ENCODE measurements around the gene SLC41A1. TPM values are rescaled to one million over a fixed set of nuclear protein-coding genes. Genes with fewer than 3 reads are reported as not detected.

The SLC41A1 gene
- total RNA-seq, 3 donors from 2014 or later, result 13.9 to 18.0 (median 16.8) TPM

DNA sequence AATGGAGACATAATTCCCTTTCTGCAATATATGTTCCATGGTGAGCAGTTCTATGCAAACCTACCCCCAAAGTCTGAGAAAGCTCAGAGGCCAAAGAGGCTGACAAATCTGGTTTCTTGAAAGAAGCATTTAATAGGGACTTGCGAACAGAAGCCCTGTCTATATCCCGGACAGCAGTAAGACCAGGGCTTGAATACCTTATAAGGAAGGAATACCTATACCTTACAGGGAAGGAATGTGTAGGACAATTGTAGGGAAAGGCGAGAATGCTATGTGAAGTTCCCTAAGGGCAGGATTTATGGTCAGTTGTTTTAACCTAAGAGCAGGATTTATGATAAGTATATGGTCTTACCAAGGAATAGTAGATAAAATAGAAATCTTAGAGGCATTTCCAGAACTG lies 5.0 kb upstream of the SLC41A1 start:
- Histone ChIP-seq H3K4me1 (no peaks in the 10 kb centered on the region), H3K9me3 (no peaks in the 10 kb centered on the region), H3K36me3 (no peaks in the 10 kb centered on the region), H3K4me3 (no peak overlapping the region), H3K27me3 (no peaks in the 10 kb centered on the region), H3K27ac (no peak overlapping the region)
- no peak for TF ChIP-seq POLR2A (IDR thresholded peaks at IDR 0.05)
- TF ChIP-seq CTCF (IDR thresholded peaks at IDR 0.05), result no peak
- TF ChIP-seq POLR2AphosphoS5 (IDR thresholded peaks at IDR 0.05), result no peak
- intact Hi-C loops (cut with DNase I; ENCODE audit: low total_unique reads), result no loop called here
- DNase-seq (ENCODE audit: low spot score in 2 of 2), result no peak

- no peaks in the 10 kb centered on the region for H3K27me3 ChIP-seq
- H3K9me3 ChIP-seq, result no peaks in the 10 kb centered on the region
- H3K4me3 ChIP-seq, result no peak overlapping the region
- no peak overlapping the region for H3K27ac ChIP-seq
- intact Hi-C loops (cut with DNase I; ENCODE audit: low total_unique reads), result no loop called here
- no peak for DNase-seq (ENCODE audit: low spot score in 2 of 2)
- H3K4me1 ChIP-seq, result no peaks in the 10 kb centered on the region
- H3K36me3 ChIP-seq, result no peaks in the 10 kb centered on the region
- TF ChIP-seq POLR2A (IDR thresholded peaks at IDR 0.05) (no peak), CTCF (IDR thresholded peaks at IDR 0.05) (no peak), POLR2AphosphoS5 (IDR thresholded peaks at IDR 0.05) (no peak)
Measured at GRCh38 chr1:205817364-205817763, 4.4 kb upstream of the SLC41A1 start.

DNA sequence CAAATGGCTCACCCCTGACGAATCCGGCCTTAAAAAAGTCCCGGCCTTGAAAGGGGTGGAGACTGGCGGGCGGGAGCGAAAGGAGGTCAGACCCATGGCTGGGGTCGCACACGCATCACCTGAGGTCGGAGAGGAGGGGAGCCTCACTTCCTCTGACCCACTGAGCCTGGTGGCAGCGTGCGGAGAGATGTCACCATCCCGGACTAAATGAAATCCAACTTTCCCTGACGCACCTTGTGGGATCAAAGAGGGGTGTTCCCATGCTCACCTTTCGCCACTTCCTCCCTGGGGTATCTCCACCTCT lies 709 bp upstream of the SLC41A1 start:
- DNase-seq (ENCODE audit: low spot score in 2 of 2), result no peak
- intact Hi-C loops (cut with DNase I; ENCODE audit: low total_unique reads), result no loop called here
- no peak for TF ChIP-seq CTCF (IDR thresholded peaks at IDR 0.05)
- no peak for TF ChIP-seq POLR2AphosphoS5 (IDR thresholded peaks at IDR 0.05)
- no peak for TF ChIP-seq POLR2A (IDR thresholded peaks at IDR 0.05)
- H3K27ac ChIP-seq, result peak overlapping the region; percentile 89 to 96
- no peaks in the 10 kb centered on the region for H3K9me3 ChIP-seq
- H3K36me3 ChIP-seq, result no peaks in the 10 kb centered on the region
- no peaks in the 10 kb centered on the region for H3K27me3 ChIP-seq
- H3K4me1 ChIP-seq, result no peaks in the 10 kb centered on the region
- peak overlapping the region; percentile 83 to 93 (median 90) for H3K4me3 ChIP-seq

DNA sequence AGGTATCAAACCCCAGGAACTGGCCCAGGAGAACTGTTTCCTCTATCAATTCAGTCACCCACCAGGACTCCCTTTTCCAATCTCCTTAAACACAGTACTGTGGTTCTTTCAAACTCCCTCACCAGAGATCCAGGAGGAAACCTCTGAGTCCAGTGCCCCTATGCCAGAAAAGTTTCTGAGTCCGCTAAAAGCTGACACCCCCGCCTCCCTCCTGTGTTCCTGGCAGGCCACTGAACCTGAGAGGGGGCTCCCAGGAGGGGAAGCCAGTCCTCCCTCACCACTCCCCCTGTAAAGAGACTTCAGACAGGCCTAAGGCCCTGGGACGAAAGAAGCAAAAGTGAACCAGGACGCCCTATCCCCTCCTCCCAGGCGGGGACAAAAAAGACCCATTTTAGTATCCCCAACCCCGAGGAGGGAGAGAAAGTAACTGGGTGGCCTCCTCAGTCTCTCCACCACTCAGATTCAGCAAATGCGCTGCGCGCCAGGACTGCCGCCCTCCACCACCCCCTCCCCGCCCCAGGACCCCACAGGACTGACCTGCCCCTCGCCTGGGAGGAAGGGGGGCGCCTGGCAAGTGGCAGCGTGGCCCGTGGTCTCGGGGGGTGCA lies 624 bp downstream of the SLC41A1 start:
- Histone ChIP-seq H3K9me3 (no peaks in the 10 kb centered on the region), H3K4me3 (peak overlapping the region; percentile 83 to 93 (median 90)), H3K36me3 (no peaks in the 10 kb centered on the region), H3K27ac (peak overlapping the region; percentile 89 to 96), H3K27me3 (no peaks in the 10 kb centered on the region), H3K4me1 (no peaks in the 10 kb centered on the region)
- no peak for TF ChIP-seq POLR2AphosphoS5 (IDR thresholded peaks at IDR 0.05)
- TF ChIP-seq POLR2A (IDR thresholded peaks at IDR 0.05), result no peak
- TF ChIP-seq CTCF (IDR thresholded peaks at IDR 0.05), result no peak
- intact Hi-C loops (cut with DNase I; ENCODE audit: low total_unique reads), result no loop called here
- peak in 1 of 2 donors; percentile 26 for DNase-seq (ENCODE audit: low spot score in 2 of 2)

DNA sequence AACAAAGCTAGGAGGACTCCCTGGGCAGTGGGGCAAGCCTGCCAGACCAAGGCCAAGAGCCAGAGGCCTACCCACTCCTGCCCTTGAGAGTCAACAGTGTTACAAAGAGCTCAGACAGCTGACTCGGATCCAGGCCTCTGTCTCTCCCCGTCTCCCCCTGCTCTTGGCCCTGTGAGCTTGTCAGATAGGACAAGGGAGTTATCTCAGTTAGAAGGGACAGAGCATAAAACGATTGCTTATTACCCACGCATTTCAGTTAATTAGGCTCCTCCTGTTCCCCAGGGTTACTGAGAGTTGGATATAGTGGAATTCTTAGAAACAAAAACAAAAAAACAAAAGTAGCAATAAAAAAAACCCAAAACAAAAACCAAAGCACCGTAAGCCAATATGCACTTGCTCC lies 1.3 kb downstream of the SLC41A1 start:
- intact Hi-C loops (cut with DNase I; ENCODE audit: low total_unique reads), result no loop called here
- DNase-seq (ENCODE audit: low spot score in 2 of 2), result no peak
- no peaks in the 10 kb centered on the region for H3K4me1 ChIP-seq
- H3K27ac ChIP-seq, result peak overlapping the region in 1 of 2 donors; percentile 96
- no peaks in the 10 kb centered on the region for H3K9me3 ChIP-seq
- H3K4me3 ChIP-seq, result peak overlapping the region; percentile 83 to 93 (median 90)
- H3K27me3 ChIP-seq, result no peaks in the 10 kb centered on the region
- H3K36me3 ChIP-seq, result no peaks in the 10 kb centered on the region
- TF ChIP-seq POLR2AphosphoS5 (IDR thresholded peaks at IDR 0.05), result no peak
- TF ChIP-seq CTCF (IDR thresholded peaks at IDR 0.05), result no peak
- no peak for TF ChIP-seq POLR2A (IDR thresholded peaks at IDR 0.05)

Measured in breast epithelium (tissue), 4 donors.